Kidney (tissue), 14 donors: Measurements from ENCODE around the gene ORM2. TPM values are rescaled to one million over a fixed set of nuclear protein-coding genes. Genes with fewer than 3 reads are reported as not detected.
A peak's percentile ranks its signal among the peaks of the same experiment; 100 is the strongest.

Experiments used
- DNase-seq, 5 donors: peaks; one replicate each; pipeline ENCODE4 v3.0.0-alpha.2; 2013 to 2020
- FAIRE-seq: peaks from 2 replicates; lab custom pipeline; 2012; peaks lifted over from hg19 to GRCh38; lab: Jason Lieb, UNC
- H3K27ac ChIP-seq, 2 donors: one replicate each; pipeline ENCODE4 v1.7.0; 2013; ENCODE audit warnings: low read depth in 2 of 2, low read length in 2 of 2, inconsistent platforms in 1 of 2
- H3K27me3 ChIP-seq: one replicate; pipeline ENCODE4 v1.7.1; 2013; ENCODE audit warnings: low read length, inconsistent platforms; ENCODE audit not compliant: control insufficient read depth, insufficient read depth
- H3K36me3 ChIP-seq, 3 donors: one replicate each; pipeline versions ENCODE4 v1.7.0 to v1.7.1; 2013; ENCODE audit warnings: low read length in 3 of 3, control low read depth in 1 of 3, inconsistent platforms in 1 of 3; ENCODE audit not compliant: insufficient read depth in 3 of 3, control insufficient read depth in 2 of 3
- H3K4me1 ChIP-seq, 3 donors: one replicate each; pipeline versions ENCODE4 v1.7.0 to v1.7.1; 2013; ENCODE audit warnings: low read length in 3 of 3, inconsistent platforms in 1 of 3, low read depth in 1 of 3; ENCODE audit not compliant: control insufficient read depth in 2 of 3, insufficient read depth in 2 of 3
- H3K4me3 ChIP-seq, 3 donors: one replicate each; pipeline versions ENCODE4 v1.7.0 to v1.8.1; 2013; ENCODE audit warnings: low read length in 3 of 3, control low read depth in 1 of 3, inconsistent platforms in 1 of 3
- H3K9ac ChIP-seq, 3 donors: one replicate each; pipeline versions ENCODE4 v1.7.0 to v1.7.1; 2013; ENCODE audit warnings: low read length in 3 of 3, control low read depth in 1 of 3, inconsistent platforms in 1 of 3
- H3K9me3 ChIP-seq, 3 donors: one replicate each; pipeline versions ENCODE4 v1.7.0 to v1.7.1; 2013; ENCODE audit warnings: low read length in 3 of 3, control low read depth in 1 of 3, inconsistent platforms in 1 of 3; ENCODE audit not compliant: control insufficient read depth in 2 of 3, insufficient read depth in 1 of 3
- intact Hi-C: fragments of 100-400 bp; cut with DNase I; formaldehyde crosslinking; loops from one replicate; pipeline ENCODE4 v1.11.1; 2022
- polyA plus RNA-seq: library from polyadenylated mRNA; stranded (reverse); fragments of 350-450 nt; fragmentation: Illumina TruSeq; extraction: RNeasy Lipid Tissue Mini Kit (QIAGEN cat#74804); gene quantifications from one replicate; pipeline ENCODE4 v1.2.3, GENCODE V29; 2014; ENCODE audit warnings: low read depth, low replicate concordance; ENCODE audit not compliant: insufficient read depth
- total RNA-seq: library from RNA; stranded (reverse); fragmentation: NEBNext Ultra II Directional; extraction: Animal tissue kit (Norgen Biotek cat#: 25700); gene quantifications from one replicate; pipeline ENCODE4 v1.2.1, GENCODE V29; 2021
- TF ChIP-seq, protein P1 (sequence below): IDR thresholded peaks from 3 replicates; pipeline ENCODE4 v1.5.1; 2012; ENCODE audit warnings: mild to moderate bottlenecking, moderate library complexity, borderline replicate concordance; ENCODE audit not compliant: insufficient read depth; ENCODE audit errors: extremely low read depth
- donor health status: control.
- donor health status: control.
- donor health status: control.
- donor health status: control.
- donor health status: control.
- donor health status: DM: yes; HTN: yes; CAD: no.
- donor health status: Normal renal cell carcinoma (clear cell type).

ORM2 gene
- total and polyA plus RNA-seq, 2 donors from 2014 or later = not detected

DNA sequence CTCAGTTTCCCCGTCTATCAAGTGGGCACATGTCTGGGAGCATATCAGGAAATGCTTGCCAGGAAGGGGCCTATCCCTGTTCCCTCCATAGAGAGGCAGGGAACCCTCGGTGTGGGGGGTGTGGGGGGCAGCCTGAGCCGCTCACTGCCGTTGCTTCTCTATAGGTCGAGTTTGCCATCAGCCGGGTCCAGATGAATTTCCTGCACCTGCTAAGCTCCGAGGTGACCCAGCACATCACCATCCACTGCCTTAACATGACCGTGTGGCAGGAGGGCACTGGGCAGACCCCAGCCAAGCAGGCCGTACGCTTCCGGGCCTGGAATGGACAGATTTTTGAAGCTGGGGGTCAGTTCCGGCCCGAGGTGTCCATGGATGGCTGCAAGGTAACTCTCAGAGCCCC is 20.6 kb upstream of the ORM2 start:
- DNase-seq = peak in 2 of 5 donors; percentile 31 to 32

DNA sequence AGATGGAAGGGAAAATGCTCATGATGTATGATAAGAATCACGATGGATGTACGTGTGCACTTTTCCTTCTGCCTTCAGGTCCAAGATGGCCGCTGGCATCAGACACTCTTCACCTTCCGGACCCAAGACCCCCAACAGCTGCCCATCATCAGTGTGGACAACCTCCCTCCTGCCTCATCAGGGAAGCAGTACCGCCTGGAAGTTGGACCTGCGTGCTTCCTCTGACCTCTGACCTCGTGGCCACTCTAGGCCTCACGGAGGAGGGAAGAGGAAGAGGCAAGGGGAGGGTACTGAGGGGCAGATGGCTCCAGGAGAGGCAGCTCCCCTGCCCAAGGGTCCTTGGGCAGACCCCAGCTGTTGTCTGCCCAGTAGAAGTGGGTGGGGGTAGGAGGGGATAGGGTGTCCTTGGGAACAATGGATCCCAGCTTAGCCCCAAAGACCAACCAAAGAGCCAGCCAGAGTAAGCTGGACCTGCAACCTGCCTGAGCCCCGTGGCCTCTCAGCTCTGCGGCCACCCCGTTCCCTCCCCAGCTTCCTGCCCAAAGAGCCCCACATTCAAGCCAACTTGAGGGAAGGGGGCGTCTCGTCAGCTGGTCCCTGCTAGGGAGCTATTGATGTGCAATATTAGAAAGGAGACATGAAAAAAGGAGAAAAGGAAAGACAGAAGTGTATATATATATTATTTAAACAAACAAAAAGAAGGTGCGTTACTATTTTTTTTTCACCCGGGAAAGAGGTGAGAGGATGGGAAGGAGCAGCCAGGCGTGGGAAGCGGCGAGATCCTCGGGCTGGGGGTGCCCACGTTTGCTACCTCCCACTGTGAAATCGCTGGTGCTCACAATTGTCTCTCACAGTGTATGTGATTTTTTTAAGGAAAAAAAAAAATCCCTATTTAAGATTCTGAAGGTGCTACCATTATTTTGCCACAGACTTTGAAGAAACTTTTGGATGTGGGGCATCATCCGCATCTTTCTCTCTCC is 18.9 kb upstream of the ORM2 start:
- H3K4me1 ChIP-seq = no peaks in the 10 kb centered on the region
- H3K27ac ChIP-seq = no peak overlapping the region
- H3K36me3 ChIP-seq = peaks cover 0 to 5% (median 0%) of the 10 kb centered on the region in 3 donors
- TF ChIP-seq, protein P1, sequence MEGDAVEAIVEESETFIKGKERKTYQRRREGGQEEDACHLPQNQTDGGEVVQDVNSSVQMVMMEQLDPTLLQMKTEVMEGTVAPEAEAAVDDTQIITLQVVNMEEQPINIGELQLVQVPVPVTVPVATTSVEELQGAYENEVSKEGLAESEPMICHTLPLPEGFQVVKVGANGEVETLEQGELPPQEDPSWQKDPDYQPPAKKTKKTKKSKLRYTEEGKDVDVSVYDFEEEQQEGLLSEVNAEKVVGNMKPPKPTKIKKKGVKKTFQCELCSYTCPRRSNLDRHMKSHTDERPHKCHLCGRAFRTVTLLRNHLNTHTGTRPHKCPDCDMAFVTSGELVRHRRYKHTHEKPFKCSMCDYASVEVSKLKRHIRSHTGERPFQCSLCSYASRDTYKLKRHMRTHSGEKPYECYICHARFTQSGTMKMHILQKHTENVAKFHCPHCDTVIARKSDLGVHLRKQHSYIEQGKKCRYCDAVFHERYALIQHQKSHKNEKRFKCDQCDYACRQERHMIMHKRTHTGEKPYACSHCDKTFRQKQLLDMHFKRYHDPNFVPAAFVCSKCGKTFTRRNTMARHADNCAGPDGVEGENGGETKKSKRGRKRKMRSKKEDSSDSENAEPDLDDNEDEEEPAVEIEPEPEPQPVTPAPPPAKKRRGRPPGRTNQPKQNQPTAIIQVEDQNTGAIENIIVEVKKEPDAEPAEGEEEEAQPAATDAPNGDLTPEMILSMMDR = no peak
- no peak overlapping the region for H3K4me3 ChIP-seq
- peak in 2 of 5 donors; percentile 31 to 32 for DNase-seq
- FAIRE-seq = no peak
- no peaks in the 10 kb centered on the region for H3K9me3 ChIP-seq
- intact Hi-C loops = no loop called here
- H3K9ac ChIP-seq = no peak overlapping the region
- H3K27me3 ChIP-seq = no peaks in the 10 kb centered on the region

More for the DNA sequence above, 20.6 kb upstream of the ORM2 start:
- FAIRE-seq = no peak
- intact Hi-C loops = no loop called here
- no peaks in the 10 kb centered on the region for H3K9me3 ChIP-seq
- peaks cover 0 to 6% (median 0%) of the 10 kb centered on the region in 3 donors for H3K4me1 ChIP-seq
- no peaks in the 10 kb centered on the region for H3K27me3 ChIP-seq
- H3K27ac ChIP-seq = no peak overlapping the region
- TF ChIP-seq, protein P1 = no peak
- no peak overlapping the region for H3K9ac ChIP-seq
- H3K4me3 ChIP-seq = no peak overlapping the region
- H3K36me3 ChIP-seq = peaks cover 0 to 5% (median 0%) of the 10 kb centered on the region in 3 donors

DNA sequence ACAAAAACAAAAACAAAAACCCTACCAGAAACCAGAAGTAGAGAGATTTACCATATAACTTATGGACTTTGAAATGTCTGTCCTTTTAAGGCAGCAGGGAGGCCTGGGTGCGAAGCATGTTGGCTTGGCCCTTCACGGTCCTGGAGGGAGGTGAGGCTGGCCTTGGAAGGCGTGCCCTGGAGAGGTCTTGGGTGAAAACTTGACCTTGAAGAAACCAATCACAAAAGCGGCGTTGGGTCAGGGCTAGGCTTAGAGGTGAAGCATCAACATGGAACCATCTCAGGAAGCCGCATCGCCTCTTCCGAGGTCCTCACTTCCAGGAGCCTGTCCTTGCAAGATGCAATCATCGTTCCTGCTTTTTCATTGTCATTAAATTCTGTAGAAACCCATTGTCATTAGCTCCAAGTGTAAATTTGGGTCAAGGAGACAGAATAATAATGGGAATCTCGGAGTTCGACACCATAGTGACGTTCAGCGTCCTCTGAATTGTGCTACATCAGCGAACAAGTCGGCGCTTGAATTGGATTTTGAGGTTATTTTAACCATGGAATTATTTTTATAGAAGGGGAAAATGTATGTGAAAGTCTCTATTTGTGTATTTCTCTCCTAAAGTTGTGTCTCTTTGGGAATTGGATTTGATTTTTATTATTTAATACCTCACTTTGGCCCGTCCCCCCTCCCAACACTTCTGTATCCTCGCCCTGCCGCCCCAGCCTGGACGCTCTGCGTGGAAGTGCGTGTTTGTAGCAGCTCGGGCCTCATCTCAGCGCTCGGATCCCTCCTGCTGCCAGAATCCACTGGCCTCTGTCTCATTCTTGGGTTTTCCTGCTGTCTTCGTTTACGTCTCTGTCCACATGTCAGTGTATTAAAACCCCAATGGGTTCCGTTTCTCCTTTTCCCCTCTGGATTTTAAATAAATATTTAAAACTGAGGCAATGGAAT is 17.8 kb upstream of the ORM2 start:
- Histone ChIP-seq H3K4me1 (no peaks in the 10 kb centered on the region), H3K9ac (no peak overlapping the region), H3K36me3 (peaks cover 0 to 5% (median 0%) of the 10 kb centered on the region in 3 donors), H3K27ac (no peak overlapping the region), H3K27me3 (no peaks in the 10 kb centered on the region), H3K9me3 (no peaks in the 10 kb centered on the region), H3K4me3 (no peak overlapping the region)
- TF ChIP-seq, protein P1 = no peak
- DNase-seq (peak in 2 of 5 donors; percentile 24 to 36), FAIRE-seq (no peak)
- intact Hi-C loops = no loop called here
